ENCODE results near the gene NCOA1. TPM values are rescaled to one million over a fixed set of nuclear protein-coding genes. Genes with fewer than 3 reads are reported as not detected.
"Not testable (repeated sequence)": the region's sequence is repeated elsewhere in the genome, so short reads cannot be mapped to it uniquely, and the experiment has no call there.

NCOA1 gene
- total RNA-seq, 1 donor from 2014 or later: 7.0 TPM

- DNase-seq (ENCODE audit: low read depth, low spot score): no peak
These were observed 134.7 kb downstream of the NCOA1 start for GRCh38 chr2:24625728-24626127.

DNA sequence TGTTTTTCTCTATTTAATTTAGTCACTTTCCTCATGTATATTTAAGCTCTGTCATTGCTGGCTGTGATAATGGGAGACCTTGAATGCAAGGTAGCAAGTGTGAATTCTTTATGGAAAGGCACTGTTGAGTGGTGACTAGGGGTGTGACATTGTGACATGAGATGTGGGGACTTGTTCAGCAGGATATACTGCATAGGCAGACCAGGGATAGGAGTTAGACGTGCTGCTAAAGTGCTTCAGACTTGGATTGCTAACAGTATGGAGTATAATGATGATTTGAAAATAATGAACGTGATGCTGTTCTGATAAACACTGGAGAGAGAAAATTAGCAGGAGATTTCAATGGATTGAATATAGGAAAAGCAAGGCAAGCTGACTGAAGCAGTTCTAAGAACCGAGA, 135.1 kb downstream of the NCOA1 start:
- no peak for DNase-seq (ENCODE audit: low read depth, low spot score)

DNA sequence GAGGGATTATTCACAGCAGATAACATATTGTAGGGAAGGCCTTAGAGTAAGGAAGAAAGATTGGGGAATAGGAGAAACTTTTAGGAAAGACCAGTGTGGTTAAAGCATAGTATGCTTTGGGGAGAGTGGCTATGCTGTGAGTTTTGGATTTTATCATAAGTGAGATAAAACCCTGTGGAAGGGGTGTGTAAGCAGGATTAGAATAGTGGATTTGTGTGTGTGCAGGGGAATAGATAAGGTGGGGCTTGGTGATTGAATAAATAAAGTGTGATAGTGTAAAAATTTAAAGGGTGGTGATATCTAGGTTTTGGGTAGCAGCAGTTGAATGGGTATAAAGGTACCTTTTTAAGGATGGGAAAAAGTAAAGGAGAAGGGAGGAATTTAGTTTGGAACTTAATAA, 137.7 kb downstream of the NCOA1 start:
- DNase-seq (ENCODE audit: low read depth, low spot score): no peak

- DNase-seq (ENCODE audit: low read depth, low spot score): no peak
These were observed 141.1 kb downstream of the NCOA1 start for GRCh38 chr2:24632172-24632571.

GRCh38 chr2:24635181-24635580, 144.1 kb downstream of the NCOA1 start:
- no peak for DNase-seq (ENCODE audit: low read depth, low spot score)

- DNase-seq (ENCODE audit: low read depth, low spot score): no peak
These were observed 147.5 kb downstream of the NCOA1 start for GRCh38 chr2:24638568-24638967.

GRCh38 chr2:24642351-24642750, 151.3 kb downstream of the NCOA1 start:
- no peak for DNase-seq (ENCODE audit: low read depth, low spot score)

GRCh38 chr2:24643051-24643450, 152.0 kb downstream of the NCOA1 start:
- no peak for DNase-seq (ENCODE audit: low read depth, low spot score)

DNA sequence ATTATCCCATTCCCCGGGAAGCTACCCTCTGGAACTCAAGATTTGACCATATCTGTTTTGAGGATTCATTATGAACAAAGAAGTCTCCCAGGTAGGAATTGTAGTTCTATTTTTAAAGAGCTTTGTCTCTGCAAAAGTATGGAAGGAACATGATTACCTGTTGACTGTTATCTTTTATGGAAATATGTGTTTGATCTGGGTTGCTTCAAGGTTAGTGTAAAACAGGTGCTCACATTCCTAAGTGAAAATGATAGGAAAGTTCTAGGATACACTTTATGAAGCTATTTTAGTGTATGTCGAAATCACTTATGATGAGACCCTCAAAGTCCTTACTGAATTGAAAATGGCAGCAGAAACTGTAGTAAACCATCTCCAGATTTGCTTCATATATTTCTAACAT, 153.0 kb downstream of the NCOA1 start:
- no peak for DNase-seq (ENCODE audit: low read depth, low spot score)

- no peak for DNase-seq (ENCODE audit: low read depth, low spot score)
These were observed 160.1 kb downstream of the NCOA1 start for GRCh38 chr2:24650997-24651642.

DNA sequence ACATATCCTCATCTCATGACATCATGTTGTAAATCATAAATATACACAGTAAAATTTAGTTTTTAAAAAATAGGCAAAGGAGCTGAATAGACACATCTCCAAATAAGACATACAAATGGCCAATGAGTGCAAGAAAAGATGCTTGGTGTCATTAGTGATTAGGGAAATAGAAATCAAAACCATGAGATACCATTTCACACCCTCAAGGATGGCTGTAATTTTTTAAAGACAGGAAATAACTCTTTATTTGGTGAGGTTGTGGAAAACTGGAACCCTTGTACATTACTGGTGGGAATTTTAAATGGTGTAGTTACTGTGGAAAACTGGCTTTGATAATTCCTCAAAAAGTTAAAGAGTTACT, 160.6 kb downstream of the NCOA1 start:
- no peak for DNase-seq (ENCODE audit: low read depth, low spot score)

DNA sequence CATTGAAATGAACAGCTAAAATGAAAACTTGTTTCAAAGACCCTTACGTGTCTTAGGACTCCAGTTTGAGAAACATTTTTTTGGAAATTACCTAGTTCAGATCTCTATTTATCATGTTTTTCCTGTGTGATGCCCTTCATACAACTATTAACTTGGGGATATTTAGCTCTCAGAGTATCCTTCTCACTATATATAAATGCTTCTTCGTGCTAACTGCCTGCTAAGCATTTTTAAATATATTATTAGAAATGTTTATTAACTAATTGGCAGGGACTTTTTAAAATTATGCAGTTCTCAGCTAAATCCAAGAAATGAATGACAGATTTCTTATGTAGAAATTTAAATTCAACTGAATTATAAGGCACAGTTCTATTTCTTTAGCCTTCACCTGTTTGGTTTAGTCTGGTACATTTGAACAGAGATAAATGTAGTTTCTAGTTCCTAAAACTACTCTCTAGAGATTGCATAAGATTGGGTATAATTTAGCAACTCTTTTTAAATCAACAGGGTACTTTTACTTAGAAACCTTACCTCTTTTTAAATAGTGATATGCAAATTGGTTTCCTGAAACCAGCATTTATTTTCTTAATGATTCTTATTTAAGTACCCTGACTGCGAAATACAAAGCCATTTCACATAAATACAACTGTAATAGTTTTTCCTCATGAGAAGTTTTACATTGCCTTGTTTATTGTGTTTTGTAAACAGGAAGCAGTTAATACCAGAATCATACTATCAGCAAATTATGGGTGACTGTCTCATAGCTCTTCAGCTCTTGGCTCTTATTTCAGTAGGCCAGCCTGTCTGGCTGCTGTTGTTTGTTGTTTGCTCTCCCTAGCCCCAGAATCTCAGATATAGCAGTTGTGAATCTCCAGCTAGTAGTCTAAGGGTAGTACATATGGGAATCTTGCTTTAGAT, 161.5 kb downstream of the NCOA1 start:
- DNase-seq (ENCODE audit: low read depth, low spot score): no peak

GRCh38 chr2:24657818-24658217, 166.8 kb downstream of the NCOA1 start:
- DNase-seq (ENCODE audit: low read depth, low spot score): no peak

DNA sequence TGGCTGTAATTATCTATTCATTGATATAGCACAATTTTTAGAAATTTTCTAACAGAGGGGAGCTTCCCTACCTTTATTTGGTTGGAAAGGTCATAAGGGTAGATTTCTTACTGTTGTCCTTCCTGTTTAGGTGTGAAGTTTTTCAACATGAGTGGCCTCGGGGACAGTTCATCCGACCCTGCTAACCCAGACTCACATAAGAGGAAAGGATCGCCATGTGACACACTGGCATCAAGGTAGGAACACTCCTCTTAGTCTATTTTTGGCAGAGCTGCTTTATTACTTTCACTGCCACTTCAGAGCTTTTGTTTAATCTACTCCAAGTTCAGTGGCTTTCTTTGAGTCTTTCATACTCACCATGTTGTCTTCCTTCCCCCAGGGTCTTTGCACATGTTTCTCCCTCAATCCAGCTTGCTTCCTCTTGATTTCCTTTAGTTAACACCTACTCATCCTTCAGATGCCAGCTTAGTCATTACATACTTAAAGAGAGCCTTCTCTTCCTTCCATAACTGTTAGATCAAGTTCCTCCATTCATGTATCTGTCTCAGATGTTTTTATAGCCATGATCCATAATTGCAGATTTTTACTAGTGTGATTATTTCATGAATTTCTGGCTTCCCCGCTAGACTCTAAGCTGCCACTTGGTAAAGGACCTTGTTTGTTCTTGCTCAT, 167.6 kb downstream of the NCOA1 start:
- no peak for DNase-seq (ENCODE audit: low read depth, low spot score)

DNA sequence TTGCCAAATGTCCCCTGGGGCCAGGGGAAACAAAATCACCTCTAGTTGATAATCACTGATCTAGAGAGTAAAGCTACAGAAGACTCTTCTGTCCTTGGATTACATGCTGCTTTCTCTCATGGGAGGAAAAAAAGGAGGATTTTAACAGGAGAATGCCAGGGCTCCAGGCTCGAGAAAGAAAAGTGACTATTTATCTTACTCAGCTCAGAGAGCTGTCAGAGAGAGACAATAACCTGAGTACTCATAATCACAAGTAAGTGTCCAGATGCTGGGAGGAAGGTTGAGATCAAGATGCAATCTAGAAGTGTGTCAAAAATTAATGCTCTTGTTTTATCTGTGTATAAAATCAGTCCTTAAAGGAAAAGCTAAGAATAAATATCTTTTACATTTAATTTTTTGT, 168.8 kb downstream of the NCOA1 start:
- DNase-seq (ENCODE audit: low read depth, low spot score): no peak

DNA sequence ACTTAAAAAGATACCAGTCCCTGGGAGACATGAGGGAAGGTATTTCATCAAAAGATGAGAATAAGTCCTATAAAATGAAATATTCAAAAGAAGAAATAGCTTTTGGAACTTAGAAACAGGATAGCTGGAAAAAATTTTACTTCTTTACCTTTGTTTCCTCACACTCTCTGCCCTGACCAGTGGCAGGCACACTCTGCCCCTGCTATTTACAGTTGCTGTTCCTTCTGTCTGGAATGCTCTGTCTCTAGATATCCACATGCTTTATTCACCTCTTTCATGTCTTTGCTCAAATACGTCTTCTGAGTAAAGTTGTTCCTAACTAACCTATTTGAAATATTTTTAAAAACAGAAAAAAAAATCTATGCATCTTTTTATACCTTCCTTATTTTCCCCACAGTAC, 176.5 kb downstream of the NCOA1 start:
- DNase-seq (ENCODE audit: low read depth, low spot score): no peak

DNA sequence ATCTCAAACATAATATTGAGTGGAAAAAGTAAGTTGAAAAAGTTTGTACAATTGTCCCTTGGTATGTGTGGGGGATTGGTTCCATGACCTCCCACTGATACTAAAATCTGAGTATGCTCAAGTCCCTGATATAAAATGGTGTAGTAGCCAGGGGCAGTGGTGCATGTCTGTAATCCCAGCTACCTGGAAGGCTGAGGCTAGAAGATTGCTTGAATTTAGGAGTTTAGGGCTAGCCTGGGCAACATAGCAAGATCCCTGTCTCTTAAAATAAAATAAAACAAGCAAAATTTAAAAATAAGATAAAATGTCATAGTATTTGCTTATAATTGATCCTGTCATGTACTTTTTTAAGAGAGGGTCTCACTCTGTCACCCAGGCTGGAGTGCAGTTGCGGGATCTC, 180.2 kb downstream of the NCOA1 start:
- DNase-seq (ENCODE audit: low read depth, low spot score): no peak

GRCh38 chr2:24672589-24672988, 181.5 kb downstream of the NCOA1 start:
- no peak for DNase-seq (ENCODE audit: low read depth, low spot score)

- no peak for DNase-seq (ENCODE audit: low read depth, low spot score)
These were observed 184.3 kb downstream of the NCOA1 start for GRCh38 chr2:24675338-24675737.

GRCh38 chr2:24676493-24676892, 185.4 kb downstream of the NCOA1 start:
- DNase-seq (ENCODE audit: low read depth, low spot score): no peak

DNA sequence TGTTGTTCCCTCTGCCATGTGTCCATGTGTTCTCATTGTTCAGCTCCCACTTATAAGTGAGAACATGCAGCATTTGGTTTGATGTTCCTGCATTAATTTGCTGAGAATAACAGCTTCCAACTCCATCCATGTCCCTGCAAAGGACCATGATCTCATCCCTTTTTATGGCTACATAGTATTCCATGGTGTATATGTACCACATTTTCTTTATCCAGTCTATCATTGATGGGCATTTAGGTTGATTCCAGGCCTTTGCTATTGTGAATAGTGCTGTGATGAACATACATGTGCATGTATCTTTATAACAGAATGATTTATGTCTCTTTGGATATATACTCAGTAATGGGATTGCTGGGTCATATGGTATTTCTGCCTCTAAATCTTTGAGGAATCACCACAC, 187.0 kb downstream of the NCOA1 start:
- DNase-seq (ENCODE audit: low read depth, low spot score): not testable (repeated sequence)

DNA sequence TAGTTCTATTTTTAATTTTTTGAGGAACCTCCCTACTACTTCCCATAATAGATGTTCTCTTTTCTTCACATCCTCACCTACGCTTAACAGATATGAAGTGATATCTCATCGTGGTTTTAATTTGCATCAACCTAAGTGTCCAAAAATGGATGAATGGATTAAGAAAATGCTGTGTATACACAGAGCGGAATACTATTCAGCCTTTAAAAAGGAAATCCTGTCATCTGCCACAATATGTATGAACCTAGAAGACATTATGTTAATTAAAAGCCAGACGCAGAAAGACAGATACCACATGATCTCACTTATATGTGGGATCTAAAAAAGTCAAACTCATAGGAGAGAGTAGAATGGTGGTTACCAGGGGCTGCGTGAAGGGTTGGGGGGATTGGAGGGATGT, 189.1 kb downstream of the NCOA1 start:
- DNase-seq (ENCODE audit: low read depth, low spot score): no peak

Data from pulmonary artery endothelial cell (primary cell).